CD14-positive monocyte (primary cell): Measurements from ENCODE around the gene DTNA. TPM values are rescaled to one million over a fixed set of nuclear protein-coding genes. Genes with fewer than 3 reads are reported as not detected.

ENCODE experiments used
- DNase-seq, 3 donors: peaks; one replicate each; pipeline ENCODE4 v3.0.0-alpha.2; 2011 to 2022
- H2AFZ ChIP-seq: 2 replicates; pipeline ENCODE4 v1.6.0; 2012; ENCODE audit warnings: mild to moderate bottlenecking, low read depth, low read length, inconsistent platforms; ENCODE audit not compliant: insufficient read depth, poor library complexity, severe bottlenecking
- H3K27ac ChIP-seq, 2 donors: 1 replicate in 1 of 2; 2 replicates in 1 of 2; pipeline ENCODE4 v1.5.1; 2012 to 2013; ENCODE audit warnings: low read length in 2 of 2, control low read depth in 1 of 2, inconsistent platforms in 1 of 2, low read depth in 1 of 2, mild to moderate bottlenecking in 1 of 2
- H3K27me3 ChIP-seq, 2 donors: one replicate each; pipeline versions ENCODE4 v1.6.0 to v1.6.1; 2011 to 2013; ENCODE audit warnings: low read length in 2 of 2; ENCODE audit not compliant: control insufficient read depth in 2 of 2, insufficient read depth in 2 of 2
- H3K36me3 ChIP-seq, 2 donors: replicated peaks in 1 of 2; 1 replicate in 1 of 2; 2 replicates in 1 of 2; pipeline versions ENCODE4 v1.5.1 to v1.6.1; 2012 to 2013; ENCODE audit warnings: low read length in 2 of 2, control low read depth in 1 of 2, inconsistent platforms in 1 of 2, mild to moderate bottlenecking in 1 of 2; ENCODE audit not compliant: insufficient read depth in 2 of 2, control insufficient read depth in 1 of 2
- H3K4me1 ChIP-seq, 2 donors: 1 replicate in 1 of 2; 2 replicates in 1 of 2; pipeline versions ENCODE4 v1.5.1 to v1.6.1; 2012 to 2013; ENCODE audit warnings: low read length in 2 of 2, control low read depth in 1 of 2, inconsistent platforms in 1 of 2, mild to moderate bottlenecking in 1 of 2, moderate library complexity in 1 of 2; ENCODE audit not compliant: insufficient read depth in 2 of 2, control insufficient read depth in 1 of 2
- H3K4me2 ChIP-seq: replicated peaks from 2 replicates; pipeline ENCODE3; 2012; ENCODE audit warnings: low read length, moderate library complexity, mild to moderate bottlenecking; ENCODE audit not compliant: poor library complexity, severe bottlenecking; ENCODE audit errors: extremely low read depth
- H3K4me3 ChIP-seq, 3 experiments: fragments of 200-600 bp in 1 of 3; sonication (generic) in 1 of 3; replicated peaks in 1 of 3; 1 replicate in 2 of 3; 2 replicates in 1 of 3; pipeline ENCODE4 v1.5.1; 2011 to 2013; ENCODE audit warnings: low read length in 3 of 3, mild to moderate bottlenecking in 3 of 3, control low read depth in 2 of 3, low read depth in 2 of 3, inconsistent platforms in 1 of 3, moderate library complexity in 1 of 3
- H3K79me2 ChIP-seq: 2 replicates; pipeline ENCODE4 v1.6.0; 2012; ENCODE audit warnings: mild to moderate bottlenecking, control low read depth, inconsistent platforms, low read length, moderate library complexity; ENCODE audit not compliant: insufficient read depth
- H3K9ac ChIP-seq: 2 replicates; pipeline ENCODE4 v1.6.0; 2017; ENCODE audit warnings: low read length, mild to moderate bottlenecking; ENCODE audit not compliant: insufficient read depth, poor library complexity, severe bottlenecking
- H3K9me3 ChIP-seq, 2 donors: replicated peaks in 1 of 2; 1 replicate in 1 of 2; 2 replicates in 1 of 2; pipeline versions ENCODE4 v1.5.1 to v1.6.1; 2012 to 2013; ENCODE audit warnings: low read length in 2 of 2, control low read depth in 1 of 2; ENCODE audit not compliant: control insufficient read depth in 1 of 2, insufficient read depth in 1 of 2
- H4K20me1 ChIP-seq: 2 replicates; pipeline ENCODE4 v1.6.0; 2012; ENCODE audit warnings: mild to moderate bottlenecking, low read length, control low read depth, moderate library complexity; ENCODE audit not compliant: insufficient read depth
- H3K27ac Mint-ChIP-seq, 7 donors: one replicate each; pipeline ENCODE4 v1.8.0; 2020; ENCODE audit warnings: mild to moderate bottlenecking in 7 of 7, mixed read lengths in 7 of 7, moderate library complexity in 6 of 7, inconsistent platforms in 2 of 7
- H3K27me3 Mint-ChIP-seq, 3 donors: one replicate each; pipeline ENCODE4 v1.8.0; 2021 to 2022; ENCODE audit warnings: low read depth in 3 of 3, mild to moderate bottlenecking in 3 of 3, mixed read lengths in 3 of 3, moderate library complexity in 3 of 3, inconsistent platforms in 1 of 3
- H3K36me3 Mint-ChIP-seq, 2 donors: one replicate each; pipeline ENCODE4 v1.8.0; 2020; ENCODE audit warnings: mixed read lengths in 2 of 2, inconsistent platforms in 1 of 2, mild to moderate bottlenecking in 1 of 2
- H3K4me1 Mint-ChIP-seq: one replicate; pipeline ENCODE4 v1.8.0; 2020; ENCODE audit warnings: mild to moderate bottlenecking, mixed read lengths
- H3K4me3 Mint-ChIP-seq, 2 donors: one replicate each; pipeline ENCODE4 v1.8.0; 2020; ENCODE audit warnings: mild to moderate bottlenecking in 2 of 2, mixed read lengths in 2 of 2, moderate library complexity in 1 of 2
- H3K9me3 Mint-ChIP-seq, 7 donors: one replicate each; pipeline ENCODE4 v1.8.0; 2020 to 2022; ENCODE audit warnings: mixed read lengths in 7 of 7, mild to moderate bottlenecking in 6 of 7, moderate library complexity in 6 of 7, inconsistent platforms in 2 of 7
- CTCF ChIP-seq: fragments of 200-600 bp; IDR thresholded peaks from one replicate; pipeline ENCODE4 v1.8.0; 2022; ENCODE audit warnings: antibody characterized with exemption, mild to moderate bottlenecking
- WGBS: methylation state at CpG from one replicate; pipeline ENCODE4 v1.1.5; 2013; ENCODE audit warnings: missing lambda C conversion rate; ENCODE audit not compliant: insufficient coverage; 5-methylcytosine and 5-hydroxymethylcytosine counted together
- intact Hi-C, 2 donors: fragments of 100-400 bp; cut with micrococcal nuclease; formaldehyde crosslinking; loops; one replicate each; pipeline versions ENCODE4 v1.15.0 to v1.15.1; 2023
- polyA plus RNA-seq, 3 donors: library from polyadenylated mRNA; depleted of rRNA in 1 of 3; unstranded in 2 of 3; stranded (reverse) in 1 of 3; fragments of 300-500 nt in 2 of 3; fragments of >200 nt in 1 of 3; fragmentation: Illumina TruSeq in 2 of 3; gene quantifications; 1 replicate in 2 of 3; 2 replicates in 1 of 3; pipeline ENCODE4 v1.2.3, GENCODE V29; 2012 to 2021

DTNA gene
- polyA plus RNA-seq, 3 donors = 0.53 to 2.3 (median 0.76) TPM

DNA sequence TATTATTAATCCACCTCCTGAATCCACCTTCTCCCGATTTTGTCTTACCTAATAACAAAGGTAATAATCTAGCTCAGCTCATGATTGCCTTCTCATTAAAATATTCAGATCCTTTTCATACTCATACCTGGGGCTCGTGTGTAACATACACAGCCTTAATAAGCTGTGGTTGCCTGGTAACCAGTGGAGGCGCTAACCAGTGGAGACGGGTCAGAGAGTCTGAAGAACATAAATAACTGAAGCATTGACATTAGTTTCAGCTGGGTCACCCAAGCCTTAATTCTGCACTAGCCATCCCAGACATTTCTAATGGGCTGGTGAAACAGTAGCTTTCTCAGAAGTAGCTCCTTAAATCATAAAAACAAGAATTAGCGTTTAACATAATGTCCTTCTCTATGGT is 14.8 kb upstream of the DTNA start:
- no peak overlapping the region for H3K27ac Mint-ChIP-seq
- 93% methylated on average over 2 of the region's 5 CpGs for WGBS

DNA sequence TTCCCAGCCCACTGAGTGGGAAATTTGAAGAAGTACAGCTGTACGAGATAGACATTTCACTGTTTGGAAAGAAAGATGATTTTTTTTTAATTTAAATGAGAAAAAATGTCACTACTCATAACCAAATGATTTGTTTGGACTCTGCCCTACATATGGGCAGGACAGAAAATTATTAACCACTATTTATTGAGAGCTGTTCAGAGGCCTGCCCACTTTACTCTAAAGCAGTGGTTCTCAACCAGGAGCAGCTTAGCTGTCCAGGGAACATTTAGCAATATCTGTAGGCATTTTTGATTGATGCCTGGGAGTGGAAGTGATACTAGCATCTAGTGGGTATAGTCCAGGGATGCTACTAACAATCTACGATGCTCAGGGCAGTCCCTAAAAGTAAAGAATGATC is 13.4 kb upstream of the DTNA start:
- no peaks in the 10 kb centered on the region for H3K9me3 Mint-ChIP-seq
- Histone ChIP-seq H3K4me3 (no peak overlapping the region), H3K79me2 (no peaks in the 10 kb centered on the region), H4K20me1 (no peaks in the 10 kb centered on the region), H3K4me1 (no peaks in the 10 kb centered on the region), H3K36me3 (no peaks in the 10 kb centered on the region), H3K9ac (no peak overlapping the region), H2AFZ (no peak overlapping the region), H3K27me3 (no peaks in the 10 kb centered on the region), H3K4me2 (no peak overlapping the region), H3K27ac (no peak overlapping the region), H3K9me3 (no peaks in the 10 kb centered on the region)
- no peaks in the 10 kb centered on the region for H3K4me1 Mint-ChIP-seq
- intact Hi-C loops = no loop called here
- H3K27me3 Mint-ChIP-seq = peaks cover 2% of the 10 kb centered on the region in 3 donors
- H3K36me3 Mint-ChIP-seq = no peaks in the 10 kb centered on the region
- no peak for DNase-seq
- WGBS = 100% methylated on average over 1 of the region's 2 CpGs
- H3K27ac Mint-ChIP-seq = no peak overlapping the region
- H3K4me3 Mint-ChIP-seq = no peak overlapping the region
- TF ChIP-seq CTCF = no peak

More for the DNA sequence above, 14.8 kb upstream of the DTNA start:
- DNase-seq = no peak
- Mint-ChIP-seq H3K4me3 (no peak overlapping the region), H3K4me1 (no peaks in the 10 kb centered on the region), H3K9me3 (peaks cover 0 to 2% (median 0%) of the 10 kb centered on the region in 7 donors), H3K27me3 (peaks cover 2 to 4% (median 2%) of the 10 kb centered on the region in 3 donors), H3K36me3 (no peaks in the 10 kb centered on the region)
- no peaks in the 10 kb centered on the region for H3K27me3 ChIP-seq
- no peaks in the 10 kb centered on the region for H3K9me3 ChIP-seq
- no peak overlapping the region for H3K4me2 ChIP-seq
- intact Hi-C loops = no loop called here
- H2AFZ ChIP-seq = no peak overlapping the region
- no peaks in the 10 kb centered on the region for H3K36me3 ChIP-seq
- no peaks in the 10 kb centered on the region for H3K4me1 ChIP-seq
- H3K27ac ChIP-seq = no peak overlapping the region
- no peak overlapping the region for H3K4me3 ChIP-seq
- no peaks in the 10 kb centered on the region for H4K20me1 ChIP-seq
- TF ChIP-seq CTCF = no peak
- H3K9ac ChIP-seq = no peak overlapping the region
- no peaks in the 10 kb centered on the region for H3K79me2 ChIP-seq
